Measurements from ENCODE around the gene PCDH9.
"Not testable (repeated sequence)": the region's sequence is repeated elsewhere in the genome, so short reads cannot be mapped to it uniquely, and the experiment has no call there.

The PCDH9 gene

DNA sequence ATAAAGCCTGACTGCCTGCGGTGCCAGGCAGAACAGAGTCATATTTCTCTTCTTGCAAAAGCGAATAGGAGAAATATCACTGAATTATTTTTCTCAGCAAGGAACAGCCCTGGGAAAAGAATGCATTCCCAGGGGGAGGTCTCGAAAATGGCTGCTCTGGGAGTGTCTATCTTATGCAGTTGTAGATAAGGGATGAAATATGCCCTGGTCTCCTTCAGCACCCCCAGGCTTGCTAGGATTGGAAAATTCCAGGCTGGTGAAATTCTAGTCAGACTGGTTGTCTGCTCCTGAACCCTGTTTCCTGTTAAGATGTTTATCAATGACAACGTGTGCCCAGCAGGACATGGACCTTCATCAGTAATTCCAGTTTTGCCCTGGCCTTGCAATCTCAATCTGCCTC lies 469.5 kb downstream of the PCDH9 start:
- DNase-seq (ENCODE audit: low spot score), result not testable (repeated sequence)

DNA sequence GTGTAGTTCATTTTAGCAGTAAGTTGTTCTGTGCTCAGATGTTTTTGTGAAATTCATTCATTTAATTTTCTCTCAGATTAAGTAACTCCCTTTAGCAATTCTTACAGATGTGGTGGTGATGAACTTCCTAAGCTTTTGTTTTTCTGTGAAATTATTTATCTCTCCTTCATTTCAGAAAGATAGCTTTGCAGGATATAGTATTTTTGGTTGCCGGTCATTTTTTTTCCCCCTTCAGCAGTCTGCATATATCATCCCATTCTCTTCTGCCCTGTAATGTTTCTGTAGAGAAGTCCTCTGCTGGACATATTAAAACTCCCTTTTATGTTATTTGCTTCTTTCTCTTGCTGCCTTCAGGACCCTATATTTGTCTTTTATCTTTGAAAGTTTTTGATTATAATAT lies 470.2 kb downstream of the PCDH9 start:
- DNase-seq (ENCODE audit: low spot score), result no peak

DNA sequence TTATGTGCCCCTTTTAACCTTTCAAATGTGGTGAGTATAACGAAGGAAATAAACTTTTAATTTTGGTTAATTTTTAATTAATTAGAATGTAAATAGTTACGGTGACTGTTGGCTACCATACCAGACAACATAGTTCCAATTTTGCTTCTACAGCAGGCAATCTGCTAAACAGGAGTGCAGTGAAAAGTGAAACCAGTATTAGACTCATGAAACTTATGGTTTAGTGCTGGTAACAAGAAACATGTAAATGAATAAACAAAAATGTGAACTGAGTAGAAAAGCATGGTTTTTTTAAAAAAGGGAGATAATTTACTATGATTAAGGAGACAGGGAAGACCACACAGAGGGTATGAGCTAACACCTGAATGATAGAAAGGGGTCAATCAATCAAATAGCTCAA lies 478.4 kb downstream of the PCDH9 start:
- no peak for DNase-seq (ENCODE audit: low spot score)

DNA sequence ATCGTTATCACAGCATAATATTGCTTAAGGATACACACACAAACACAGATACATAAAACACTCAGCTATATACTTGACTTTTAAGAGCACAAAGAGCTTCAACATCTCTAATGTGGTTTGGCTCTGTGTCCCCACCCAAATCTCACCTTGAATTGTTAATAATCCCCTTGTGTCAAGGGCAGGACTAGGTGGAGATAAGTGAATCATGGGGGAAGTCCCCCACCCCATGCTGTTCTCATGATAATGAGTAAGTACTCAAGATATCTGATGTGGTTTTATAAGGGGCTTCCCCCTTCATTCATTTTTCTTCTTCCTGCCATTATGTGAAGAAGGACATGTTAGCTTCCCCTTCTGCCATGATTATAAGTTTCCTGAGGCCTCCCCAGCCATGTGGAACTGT lies 481.4 kb downstream of the PCDH9 start:
- no peak for DNase-seq (ENCODE audit: low spot score)

DNA sequence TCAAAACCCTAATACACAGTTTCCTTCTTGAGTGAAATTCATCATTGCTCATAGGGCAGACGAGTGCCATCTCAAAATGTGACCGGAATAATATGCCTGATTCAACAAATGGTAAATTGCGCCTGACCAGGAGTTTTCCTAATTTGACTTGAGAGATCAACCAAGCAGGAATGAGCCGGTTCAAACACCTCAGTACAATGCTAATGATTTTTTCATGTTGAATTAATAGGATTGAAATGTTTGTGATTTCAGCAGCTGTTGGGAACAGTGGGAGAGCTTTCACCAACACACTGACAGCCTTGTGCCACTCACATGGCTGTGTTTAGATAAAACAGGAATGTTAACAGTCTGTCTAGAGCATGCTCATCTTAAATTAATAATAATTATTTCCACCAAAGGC lies 484.8 kb downstream of the PCDH9 start:
- no peak for DNase-seq (ENCODE audit: low spot score)

DNA sequence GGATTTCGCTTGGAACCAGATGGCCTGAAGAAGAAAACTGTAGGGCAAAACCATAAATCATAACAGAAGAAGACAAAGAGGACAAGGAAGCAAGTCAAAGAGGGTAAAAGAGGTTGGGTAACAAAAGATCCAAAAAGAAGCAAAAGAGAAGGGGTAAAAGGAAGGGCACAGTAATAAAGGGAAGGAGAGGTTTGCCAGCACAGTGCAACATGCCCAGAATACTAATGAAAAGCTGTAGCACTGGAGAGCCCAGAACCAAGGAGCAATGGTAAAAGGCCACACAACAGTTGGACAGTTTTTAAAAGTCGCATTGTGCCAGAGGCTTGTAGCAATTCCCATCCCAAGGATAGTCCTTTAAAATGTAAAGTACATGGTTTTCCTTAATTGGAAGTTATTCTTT lies 506.6 kb downstream of the PCDH9 start:
- DNase-seq (ENCODE audit: low spot score), result no peak

DNA sequence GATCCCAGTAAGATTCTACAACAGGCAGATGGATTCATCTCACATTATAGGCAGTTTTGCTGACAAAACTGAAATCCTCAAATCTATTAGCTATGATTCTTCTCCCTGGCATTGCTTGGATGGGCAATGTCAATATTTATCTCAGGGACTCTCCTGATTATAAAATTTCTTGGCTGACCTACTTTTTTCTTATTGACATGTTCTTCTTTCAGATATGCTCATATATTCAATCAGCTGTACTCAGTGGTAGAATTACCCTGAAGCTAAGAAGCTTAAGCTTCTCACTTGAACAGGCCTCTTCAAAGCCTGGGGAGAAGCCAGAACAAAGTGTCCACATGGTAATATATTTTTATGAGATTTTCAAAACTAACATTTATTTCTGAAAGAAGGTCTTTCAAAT lies 513.6 kb downstream of the PCDH9 start:
- DNase-seq (ENCODE audit: low spot score), result no peak

DNA sequence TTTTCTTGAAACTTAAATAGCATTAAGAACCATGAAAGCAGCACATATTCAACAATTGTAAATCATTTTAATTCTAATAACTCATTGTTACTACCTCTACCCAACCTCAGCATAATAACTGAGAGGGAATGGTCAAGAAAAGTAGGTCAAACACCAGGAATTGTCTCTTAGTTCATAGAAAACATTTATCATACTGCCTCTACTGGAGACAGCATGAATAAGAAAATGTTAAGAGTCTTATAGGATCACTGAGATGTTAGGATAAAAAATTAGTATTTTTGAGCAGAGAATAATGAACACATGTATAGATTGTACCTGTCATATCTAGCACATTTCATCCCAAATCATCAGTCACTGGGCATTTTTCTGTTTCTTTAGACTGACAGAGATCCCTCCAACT lies 515.3 kb downstream of the PCDH9 start:
- DNase-seq (ENCODE audit: low spot score), result peak; percentile 15

DNA sequence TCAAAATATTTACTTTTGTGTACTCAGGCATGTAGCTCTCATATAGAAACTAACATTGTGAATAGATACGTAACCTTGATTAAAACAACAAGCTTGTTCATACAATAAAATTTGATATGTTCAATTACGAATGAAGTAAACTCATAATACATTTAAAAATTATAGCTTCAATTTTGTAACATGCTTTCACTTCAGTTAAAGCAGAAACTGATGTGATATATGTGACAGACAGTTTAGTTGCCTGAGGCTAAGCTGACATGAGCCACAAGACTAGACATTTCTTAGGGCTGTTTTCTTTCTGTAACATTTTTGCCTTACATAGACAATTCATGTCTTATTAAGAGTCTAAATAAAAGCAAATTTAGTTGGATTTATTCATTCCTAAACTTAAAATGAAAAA lies 526.0 kb downstream of the PCDH9 start:
- DNase-seq (ENCODE audit: low spot score), result no peak

DNA sequence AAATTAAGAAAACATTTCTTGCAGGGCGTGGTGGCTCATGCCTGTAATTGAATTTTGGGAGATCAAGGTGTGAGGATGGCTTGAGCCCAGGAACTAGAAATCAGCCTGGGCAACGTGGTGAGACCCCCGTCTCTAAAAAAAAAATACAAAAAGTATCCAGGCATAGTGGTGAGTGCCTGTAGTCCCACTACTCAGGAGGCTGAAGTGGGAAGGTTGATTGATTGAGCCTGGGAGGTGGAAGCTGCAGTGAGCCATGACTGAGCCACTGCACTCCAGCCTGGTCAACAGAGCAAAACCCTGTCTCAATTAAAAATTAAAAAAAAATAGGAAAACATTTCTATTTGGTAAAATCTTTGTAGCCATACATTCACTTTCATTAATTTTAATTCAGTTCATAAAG lies 526.5 kb downstream of the PCDH9 start:
- DNase-seq (ENCODE audit: low spot score), result no peak

DNA sequence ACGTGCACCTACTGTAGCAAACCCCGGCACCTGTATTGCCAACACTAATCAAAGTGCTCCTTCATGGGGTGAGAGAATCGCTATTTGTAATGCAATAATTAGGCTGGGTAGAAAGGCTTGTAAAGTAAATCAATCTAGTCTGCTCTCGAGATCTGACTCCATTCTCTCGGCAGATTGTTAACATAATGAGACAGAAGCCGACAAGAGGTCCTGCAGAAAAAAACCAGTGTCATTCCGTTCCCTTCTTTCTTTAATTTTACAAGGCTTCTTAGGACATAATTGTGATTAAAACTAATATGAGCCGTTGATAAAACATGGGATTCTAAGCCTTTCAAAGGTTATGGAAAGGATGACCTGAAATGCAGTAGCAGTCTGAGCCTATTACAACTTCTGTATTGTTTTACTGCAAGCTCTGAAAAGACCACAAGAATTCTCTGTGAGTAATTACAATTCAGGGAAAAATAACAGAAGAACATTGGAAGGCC lies 530.0 kb downstream of the PCDH9 start:
- no peak for DNase-seq (ENCODE audit: low spot score)

DNA sequence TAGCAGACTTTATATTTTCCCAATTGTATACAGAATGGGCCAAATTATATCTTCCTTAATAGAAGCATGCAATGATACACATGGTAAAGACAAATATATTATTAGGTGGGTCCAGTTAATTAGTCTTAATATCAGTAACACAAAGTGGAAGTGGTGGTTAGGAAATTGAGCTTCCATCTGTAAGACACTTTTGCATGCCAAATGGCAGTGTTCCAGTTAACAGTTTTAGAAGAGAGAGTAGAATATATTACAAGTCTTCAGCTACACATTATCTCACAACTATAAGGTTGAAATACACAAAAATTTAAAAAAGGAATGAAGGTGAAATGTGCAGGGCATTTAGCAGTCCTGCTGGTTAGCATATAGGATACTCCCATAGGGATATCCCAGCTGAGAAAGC lies 536.5 kb downstream of the PCDH9 start:
- DNase-seq (ENCODE audit: low spot score), result no peak

DNA sequence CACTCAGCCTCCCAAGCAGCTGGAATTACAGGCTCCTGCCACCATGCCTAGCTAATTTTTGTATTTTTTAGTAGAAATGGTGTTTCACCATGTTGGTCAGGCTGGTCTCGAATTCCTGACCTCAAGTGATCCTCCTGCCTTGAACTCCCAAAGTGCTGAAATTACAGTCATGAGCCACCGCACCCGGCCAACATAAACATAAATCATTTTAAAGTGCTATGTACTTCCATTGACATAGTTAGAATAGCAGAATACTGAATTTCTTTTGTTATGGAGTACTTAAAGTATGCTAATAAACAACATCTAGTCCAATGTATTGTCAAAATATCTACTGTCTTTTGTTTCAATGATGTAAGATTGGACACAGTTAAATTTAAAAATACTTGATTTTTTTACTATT lies 539.0 kb downstream of the PCDH9 start:
- DNase-seq (ENCODE audit: low spot score), result no peak

DNA sequence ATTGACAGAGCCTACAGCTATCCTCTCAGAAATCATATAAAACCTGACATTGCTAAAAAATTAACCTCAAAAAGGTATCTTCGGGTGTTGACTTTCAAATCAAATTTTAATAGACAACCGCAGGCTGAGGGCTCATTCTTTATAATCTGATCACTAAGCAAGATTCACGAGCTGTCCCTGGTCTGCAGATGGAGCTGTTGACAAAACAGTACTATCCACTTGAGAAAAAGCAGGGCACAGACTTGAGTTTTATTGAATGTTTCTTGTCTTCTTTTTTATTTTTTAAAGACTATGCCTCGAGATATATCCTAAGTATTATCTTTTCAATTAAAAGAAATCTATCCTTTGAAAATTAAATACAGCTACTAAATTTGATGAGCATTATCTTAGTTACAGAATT lies 540.5 kb downstream of the PCDH9 start:
- DNase-seq (ENCODE audit: low spot score), result peak; percentile 28

DNA sequence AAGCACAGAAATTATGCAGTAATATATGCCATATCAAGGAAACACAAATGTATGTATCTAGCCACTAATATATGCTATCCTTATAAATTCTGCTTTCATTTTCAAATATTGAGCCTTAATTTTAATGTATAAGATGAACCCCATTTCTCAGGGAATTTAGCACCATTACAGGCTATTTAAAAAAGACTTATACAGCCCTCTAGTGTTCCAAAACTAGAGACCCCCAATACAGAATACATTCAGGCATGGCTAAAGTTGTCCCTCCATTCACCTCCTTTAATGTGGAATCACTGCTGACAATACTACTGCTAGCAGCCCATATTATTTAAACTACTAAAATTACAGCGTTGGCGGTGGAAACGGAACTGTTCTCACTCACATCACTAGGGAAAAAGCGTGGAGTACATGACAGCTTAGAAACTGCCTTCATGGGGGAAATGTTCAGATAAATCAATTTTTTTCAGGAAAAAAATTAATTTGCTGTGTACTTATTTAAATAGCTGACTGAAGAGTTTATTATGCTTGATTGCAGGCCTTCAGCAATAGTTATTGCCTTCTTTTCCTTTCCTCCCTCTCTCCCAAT lies 541.0 kb downstream of the PCDH9 start:
- peak; percentile 19 for DNase-seq (ENCODE audit: low spot score)

DNA sequence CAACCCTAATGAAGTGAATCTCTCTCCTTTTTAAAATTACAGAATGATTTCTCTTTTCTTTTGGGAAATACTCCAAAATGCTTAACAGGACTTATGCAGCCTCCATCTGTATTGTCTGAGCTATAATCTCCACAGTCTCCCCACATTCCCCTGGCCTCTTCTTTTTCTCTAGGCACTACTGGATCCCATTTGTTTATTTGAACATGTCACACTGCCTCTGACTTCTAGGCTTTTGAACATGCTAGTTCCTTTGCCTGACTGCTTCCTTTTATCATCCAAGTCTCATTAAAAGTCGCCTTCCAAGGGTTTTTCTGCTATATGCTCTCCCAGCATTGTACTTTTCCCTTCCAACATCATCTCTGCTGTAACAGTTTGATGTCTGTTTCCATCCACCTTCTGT lies 548.7 kb downstream of the PCDH9 start:
- no peak for DNase-seq (ENCODE audit: low spot score)

DNA sequence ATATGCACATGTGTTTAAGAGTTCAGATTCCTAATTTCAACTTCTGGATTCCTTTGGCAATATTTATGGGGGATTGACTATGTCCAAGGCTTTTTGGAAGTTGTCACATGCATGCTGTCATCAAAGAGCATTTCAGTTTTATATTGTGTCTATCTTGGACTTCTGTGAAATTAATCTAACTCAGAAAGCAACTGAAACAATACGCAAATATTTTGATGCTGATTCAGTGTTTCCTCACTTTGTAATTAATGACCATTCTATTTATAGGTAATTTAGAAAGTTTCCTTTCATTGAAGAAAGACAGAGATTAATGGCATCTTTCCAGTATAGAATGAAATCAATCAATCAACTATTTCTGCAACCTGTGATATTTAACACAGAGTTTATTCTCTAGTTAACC lies 550.1 kb downstream of the PCDH9 start:
- DNase-seq (ENCODE audit: low spot score), result no peak

DNA sequence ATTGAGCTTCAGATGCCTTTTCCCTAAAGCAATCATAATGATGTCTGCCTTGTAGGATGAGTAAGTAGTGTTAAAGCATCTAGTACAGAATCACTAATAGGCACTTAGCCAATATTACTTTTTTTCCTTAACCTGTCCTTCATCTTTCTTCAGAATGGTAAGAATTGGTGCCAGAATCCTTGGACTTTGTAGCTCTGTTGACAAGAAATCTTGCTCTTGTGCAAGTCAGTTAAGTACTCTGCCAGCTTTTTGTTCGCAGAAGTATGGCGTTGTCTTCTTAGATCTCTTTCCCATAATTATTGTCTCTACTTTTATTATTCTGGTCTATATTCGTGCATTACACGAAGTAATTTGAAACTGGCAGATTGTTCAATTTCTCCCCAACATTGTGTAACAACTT lies 554.5 kb downstream of the PCDH9 start:
- peak; percentile 12 for DNase-seq (ENCODE audit: low spot score)

DNA sequence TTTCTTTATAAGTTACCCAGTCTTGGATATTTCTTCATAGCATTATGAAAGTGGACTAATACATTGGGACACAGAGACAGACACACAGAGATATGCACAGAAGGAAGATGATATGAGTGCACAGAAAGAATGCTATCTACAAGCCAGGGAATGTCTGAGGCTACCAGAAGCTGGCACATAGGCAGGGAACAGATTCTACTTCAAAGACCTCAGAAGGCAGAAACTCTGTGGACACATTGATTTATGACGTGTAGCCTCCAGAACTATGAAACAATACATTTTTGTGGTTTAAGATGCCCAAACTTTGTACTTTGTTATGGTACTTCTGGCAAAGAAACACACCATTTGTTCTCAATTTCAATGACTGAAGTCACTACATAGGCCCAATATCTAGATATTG lies 556.7 kb downstream of the PCDH9 start:
- no peak for DNase-seq (ENCODE audit: low spot score)

DNA sequence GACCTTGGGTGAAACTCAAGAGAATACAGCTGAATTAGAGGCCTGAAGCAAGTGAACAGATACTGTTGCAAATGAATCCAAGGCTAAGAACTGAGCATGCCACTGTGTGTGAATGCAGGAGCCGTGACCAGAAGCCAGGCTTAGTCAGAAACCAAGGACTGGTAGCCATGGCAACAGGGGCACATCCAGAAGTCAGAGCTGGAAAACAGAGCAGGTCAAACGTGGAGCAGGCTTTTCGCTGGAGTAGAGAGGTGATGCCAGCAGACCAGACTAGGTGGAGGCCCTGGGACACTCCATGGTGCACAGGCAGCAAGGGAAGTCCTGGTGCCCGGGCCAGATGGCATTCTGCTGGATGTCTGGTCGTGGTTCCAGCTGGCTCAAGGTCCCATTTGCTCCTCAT lies 564.1 kb downstream of the PCDH9 start:
- DNase-seq (ENCODE audit: low spot score), result peak; percentile 40

DNA sequence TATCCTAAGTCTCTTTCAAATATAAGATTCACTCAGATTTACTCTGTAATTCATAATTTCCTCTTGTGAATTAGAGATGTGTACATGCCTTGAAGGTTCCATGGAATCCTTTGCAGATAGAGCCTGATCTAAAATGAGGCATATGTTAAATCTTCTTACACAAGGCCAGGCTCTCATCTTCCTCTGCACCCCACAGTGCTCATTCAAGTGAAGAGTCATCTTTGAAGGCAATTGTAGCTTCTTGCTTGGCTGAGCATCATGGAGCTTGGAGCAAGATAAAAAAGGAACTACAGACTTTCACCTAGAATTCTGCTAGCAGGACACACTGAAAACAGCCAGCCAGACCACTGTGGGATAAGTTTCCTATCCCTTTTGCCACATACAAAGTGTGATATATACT lies 566.4 kb downstream of the PCDH9 start:
- no peak for DNase-seq (ENCODE audit: low spot score)

DNA sequence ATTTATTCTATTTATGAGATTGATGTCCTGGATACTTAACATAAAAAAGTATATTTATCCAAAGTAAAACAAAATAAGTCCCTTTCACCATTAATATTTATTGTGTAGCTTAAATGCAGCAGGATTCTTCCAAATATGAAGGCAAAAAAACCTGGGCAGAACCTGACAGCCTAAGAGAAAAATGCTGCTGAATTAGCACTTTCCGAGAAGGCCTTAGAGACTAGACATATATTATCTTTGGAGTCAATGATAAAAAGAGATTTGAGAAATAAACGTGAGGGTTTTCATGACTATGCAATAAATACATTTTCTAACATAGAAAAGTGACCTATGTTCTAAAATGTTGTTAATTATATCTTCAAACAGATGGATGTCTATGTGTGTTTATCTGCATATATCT lies 566.9 kb downstream of the PCDH9 start:
- no peak for DNase-seq (ENCODE audit: low spot score)

DNA sequence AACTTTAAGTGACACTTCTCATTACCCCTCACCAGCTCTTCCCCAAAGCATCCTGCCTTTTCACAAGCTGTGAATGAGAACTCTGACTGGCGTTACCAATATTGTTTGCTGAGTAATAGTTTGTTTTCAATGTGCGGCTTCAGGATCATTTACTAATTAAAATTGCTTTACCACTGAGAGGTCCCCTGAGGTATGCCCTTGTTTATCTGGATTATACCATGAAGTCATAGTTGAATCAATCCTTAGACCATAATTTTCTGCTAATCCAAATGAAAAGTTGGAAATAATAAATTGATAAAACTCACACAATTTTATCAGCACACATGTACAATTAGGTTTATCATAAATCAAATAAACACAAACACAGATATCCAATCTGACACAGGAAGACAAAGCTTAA lies 568.8 kb downstream of the PCDH9 start:
- no peak for DNase-seq (ENCODE audit: low spot score)

DNA sequence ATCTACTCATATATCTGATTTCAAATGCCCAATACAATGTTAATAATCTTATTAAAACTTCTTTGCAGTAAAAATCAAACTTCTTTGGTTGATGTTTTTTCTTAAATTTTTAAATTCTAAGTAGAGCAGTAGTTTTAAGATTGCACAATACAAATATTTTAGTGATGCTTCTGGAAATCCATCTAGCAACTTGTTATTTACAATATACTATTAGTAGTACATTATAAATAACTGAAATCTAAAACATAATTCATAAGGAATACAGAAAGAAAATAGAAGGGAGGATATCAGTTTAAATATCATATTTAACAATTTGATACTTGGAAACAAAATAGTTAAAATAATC lies 569.7 kb downstream of the PCDH9 start:
- DNase-seq (ENCODE audit: low spot score), result no peak

Measured in RKO (cell line).